ENCODE measurements around the gene CFAP74. TPM values are rescaled to one million over a fixed set of nuclear protein-coding genes. Genes with fewer than 3 reads are reported as not detected.

CFAP74 gene
- total and polyA plus RNA-seq, 9 of the 15 experiments (the other 6 are each of a cell fraction or from before 2014, with no cell fraction given) = 0.03 to 0.15 (median 0.05) TPM; not detected in 6

- TF ChIP-seq, protein P1, sequence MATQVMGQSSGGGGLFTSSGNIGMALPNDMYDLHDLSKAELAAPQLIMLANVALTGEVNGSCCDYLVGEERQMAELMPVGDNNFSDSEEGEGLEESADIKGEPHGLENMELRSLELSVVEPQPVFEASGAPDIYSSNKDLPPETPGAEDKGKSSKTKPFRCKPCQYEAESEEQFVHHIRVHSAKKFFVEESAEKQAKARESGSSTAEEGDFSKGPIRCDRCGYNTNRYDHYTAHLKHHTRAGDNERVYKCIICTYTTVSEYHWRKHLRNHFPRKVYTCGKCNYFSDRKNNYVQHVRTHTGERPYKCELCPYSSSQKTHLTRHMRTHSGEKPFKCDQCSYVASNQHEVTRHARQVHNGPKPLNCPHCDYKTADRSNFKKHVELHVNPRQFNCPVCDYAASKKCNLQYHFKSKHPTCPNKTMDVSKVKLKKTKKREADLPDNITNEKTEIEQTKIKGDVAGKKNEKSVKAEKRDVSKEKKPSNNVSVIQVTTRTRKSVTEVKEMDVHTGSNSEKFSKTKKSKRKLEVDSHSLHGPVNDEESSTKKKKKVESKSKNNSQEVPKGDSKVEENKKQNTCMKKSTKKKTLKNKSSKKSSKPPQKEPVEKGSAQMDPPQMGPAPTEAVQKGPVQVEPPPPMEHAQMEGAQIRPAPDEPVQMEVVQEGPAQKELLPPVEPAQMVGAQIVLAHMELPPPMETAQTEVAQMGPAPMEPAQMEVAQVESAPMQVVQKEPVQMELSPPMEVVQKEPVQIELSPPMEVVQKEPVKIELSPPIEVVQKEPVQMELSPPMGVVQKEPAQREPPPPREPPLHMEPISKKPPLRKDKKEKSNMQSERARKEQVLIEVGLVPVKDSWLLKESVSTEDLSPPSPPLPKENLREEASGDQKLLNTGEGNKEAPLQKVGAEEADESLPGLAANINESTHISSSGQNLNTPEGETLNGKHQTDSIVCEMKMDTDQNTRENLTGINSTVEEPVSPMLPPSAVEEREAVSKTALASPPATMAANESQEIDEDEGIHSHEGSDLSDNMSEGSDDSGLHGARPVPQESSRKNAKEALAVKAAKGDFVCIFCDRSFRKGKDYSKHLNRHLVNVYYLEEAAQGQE (IDR thresholded peaks at IDR 0.05; ENCODE audit: borderline replicate concordance) = no peak
- TF ChIP-seq, protein P1 (CRISPR knock-in tag; IDR thresholded peaks at IDR 0.05; ENCODE audit: low read depth) = no peak
- no peak for TF ChIP-seq HNRNPH1 (optimal IDR thresholded peaks at IDR 0.05; ENCODE audit: low read depth, low read length)
- TF ChIP-seq SMARCA5 (IDR thresholded peaks at IDR 0.05) = no peak
- TF ChIP-seq SNAPC5 (CRISPR knock-in tag; IDR thresholded peaks at IDR 0.05) = no peak
- TF ChIP-seq TAF7 (tag; IDR thresholded peaks at IDR 0.05) = no peak
- peak; percentile 82 for TF ChIP-seq MEIS2 (IDR thresholded peaks at IDR 0.05; ENCODE audit: partially characterized antibody)
- TF ChIP-seq ZNF253 (CRISPR knock-in tag; conservative IDR thresholded peaks at IDR 0.05) = no peak
- TF ChIP-seq THAP7 (CRISPR knock-in tag; IDR thresholded peaks at IDR 0.05) = no peak
- TF ChIP-seq TEAD1 (CRISPR knock-in tag; IDR thresholded peaks at IDR 0.05) = 0 out of 4 replicates have a peak, but pooled peaks of 1 of the 2 experiments have one; percentile 64
- TF ChIP-seq ZNF12 (CRISPR knock-in tag; IDR thresholded peaks at IDR 0.05) = no peak
- TF ChIP-seq, protein P2, sequence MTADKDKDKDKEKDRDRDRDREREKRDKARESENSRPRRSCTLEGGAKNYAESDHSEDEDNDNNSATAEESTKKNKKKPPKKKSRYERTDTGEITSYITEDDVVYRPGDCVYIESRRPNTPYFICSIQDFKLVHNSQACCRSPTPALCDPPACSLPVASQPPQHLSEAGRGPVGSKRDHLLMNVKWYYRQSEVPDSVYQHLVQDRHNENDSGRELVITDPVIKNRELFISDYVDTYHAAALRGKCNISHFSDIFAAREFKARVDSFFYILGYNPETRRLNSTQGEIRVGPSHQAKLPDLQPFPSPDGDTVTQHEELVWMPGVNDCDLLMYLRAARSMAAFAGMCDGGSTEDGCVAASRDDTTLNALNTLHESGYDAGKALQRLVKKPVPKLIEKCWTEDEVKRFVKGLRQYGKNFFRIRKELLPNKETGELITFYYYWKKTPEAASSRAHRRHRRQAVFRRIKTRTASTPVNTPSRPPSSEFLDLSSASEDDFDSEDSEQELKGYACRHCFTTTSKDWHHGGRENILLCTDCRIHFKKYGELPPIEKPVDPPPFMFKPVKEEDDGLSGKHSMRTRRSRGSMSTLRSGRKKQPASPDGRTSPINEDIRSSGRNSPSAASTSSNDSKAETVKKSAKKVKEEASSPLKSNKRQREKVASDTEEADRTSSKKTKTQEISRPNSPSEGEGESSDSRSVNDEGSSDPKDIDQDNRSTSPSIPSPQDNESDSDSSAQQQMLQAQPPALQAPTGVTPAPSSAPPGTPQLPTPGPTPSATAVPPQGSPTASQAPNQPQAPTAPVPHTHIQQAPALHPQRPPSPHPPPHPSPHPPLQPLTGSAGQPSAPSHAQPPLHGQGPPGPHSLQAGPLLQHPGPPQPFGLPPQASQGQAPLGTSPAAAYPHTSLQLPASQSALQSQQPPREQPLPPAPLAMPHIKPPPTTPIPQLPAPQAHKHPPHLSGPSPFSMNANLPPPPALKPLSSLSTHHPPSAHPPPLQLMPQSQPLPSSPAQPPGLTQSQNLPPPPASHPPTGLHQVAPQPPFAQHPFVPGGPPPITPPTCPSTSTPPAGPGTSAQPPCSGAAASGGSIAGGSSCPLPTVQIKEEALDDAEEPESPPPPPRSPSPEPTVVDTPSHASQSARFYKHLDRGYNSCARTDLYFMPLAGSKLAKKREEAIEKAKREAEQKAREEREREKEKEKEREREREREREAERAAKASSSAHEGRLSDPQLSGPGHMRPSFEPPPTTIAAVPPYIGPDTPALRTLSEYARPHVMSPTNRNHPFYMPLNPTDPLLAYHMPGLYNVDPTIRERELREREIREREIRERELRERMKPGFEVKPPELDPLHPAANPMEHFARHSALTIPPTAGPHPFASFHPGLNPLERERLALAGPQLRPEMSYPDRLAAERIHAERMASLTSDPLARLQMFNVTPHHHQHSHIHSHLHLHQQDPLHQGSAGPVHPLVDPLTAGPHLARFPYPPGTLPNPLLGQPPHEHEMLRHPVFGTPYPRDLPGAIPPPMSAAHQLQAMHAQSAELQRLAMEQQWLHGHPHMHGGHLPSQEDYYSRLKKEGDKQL (CRISPR knock-in tag; IDR thresholded peaks at IDR 0.05; ENCODE audit: borderline replicate concordance) = no peak
- no peak for TF ChIP-seq MECOM (CRISPR knock-in tag; IDR thresholded peaks at IDR 0.05)
Observed at GRCh38 chr1:1919304-1920056, 84.1 kb downstream of the CFAP74 start (continued).
